SK-N-SH (cell line): Measurements from ENCODE around the gene GPR137B. TPM values are rescaled to one million over a fixed set of nuclear protein-coding genes. Genes with fewer than 3 reads are reported as not detected.

Experiments used
- CTCF ChIA-PET: fragments of 300-600, 350-600 bp; formaldehyde crosslinking; extraction: SDS; loops from one replicate; lab custom pipeline; 2021; lab: Yijun Ruan, JAX
- POLR2A ChIA-PET: fragments of 350-600 bp; sonication (Branson Sonifier 250); formaldehyde crosslinking; extraction: SDS; loops from one replicate; lab custom pipeline; 2020; ENCODE audit warnings: antibody characterized with exemption, inconsistent platforms; lab: Yijun Ruan, JAX
- DNase-seq: peaks from one replicate; pipeline ENCODE4 v3.0.0; 2012
- H2AFZ ChIP-seq: fragments of 200-600 bp; sonication (generic); 2 replicates; pipeline ENCODE4 v1.8.1; 2016; ENCODE audit warnings: antibody characterized with exemption, mild to moderate bottlenecking, low read depth
- H3F3A ChIP-seq: fragments of 200-600 bp; sonication (generic); replicated peaks from 2 replicates; pipeline ENCODE3; 2016; ENCODE audit warnings: antibody characterized with exemption, mild to moderate bottlenecking; ENCODE audit not compliant: insufficient read depth
- H3K27ac ChIP-seq, 2 experiments: fragments of 200-500 bp in 1 of 2; fragments of 200-600 bp in 1 of 2; sonication (Bioruptor generic) in 1 of 2; sonication (generic), shearing (Covaris generic) in 1 of 2; 2 replicates each; pipeline versions ENCODE4 v1.5.1 to v1.6.1; 2014 to 2016; ENCODE audit warnings: low read depth in 2 of 2, inconsistent platforms in 1 of 2, low read length in 1 of 2, mild to moderate bottlenecking in 1 of 2, mixed read lengths in 1 of 2
- H3K27me3 ChIP-seq: fragments of 200-600 bp; sonication (generic), shearing (Covaris generic); 2 replicates; pipeline ENCODE4 v1.6.1; 2016; ENCODE audit warnings: mixed run types; ENCODE audit not compliant: insufficient read depth
- H3K36me3 ChIP-seq, 2 experiments: fragments of 200-500 bp in 1 of 2; fragments of 200-600 bp in 1 of 2; sonication (Bioruptor generic) in 1 of 2; sonication (generic) in 1 of 2; replicated peaks in 1 of 2; 2 replicates each; pipeline versions ENCODE3 to v1.5.1; 2014 to 2016; ENCODE audit warnings: low read length in 1 of 2, mild to moderate bottlenecking in 1 of 2; ENCODE audit not compliant: insufficient read depth in 2 of 2, control insufficient read depth in 1 of 2
- H3K4me1 ChIP-seq, 2 experiments: fragments of 200-500 bp in 1 of 2; fragments of 200-600 bp in 1 of 2; sonication (Bioruptor generic) in 1 of 2; sonication (generic), shearing (Covaris generic) in 1 of 2; 2 replicates each; pipeline versions ENCODE4 v1.5.1 to v1.6.1; 2014 to 2016; ENCODE audit warnings: low read depth in 1 of 2, low read length in 1 of 2, mixed run types in 1 of 2; ENCODE audit not compliant: insufficient read depth in 2 of 2, control insufficient read depth in 1 of 2
- H3K4me2 ChIP-seq: fragments of 200-600 bp; sonication (generic), shearing (Covaris generic); 2 replicates; pipeline ENCODE4 v1.6.1; 2017; ENCODE audit warnings: mixed run types
- H3K4me3 ChIP-seq, 2 experiments: fragments of 200-500 bp in 1 of 2; fragments of 200-600 bp in 1 of 2; sonication (Bioruptor generic) in 1 of 2; sonication (generic), shearing (Covaris generic) in 1 of 2; 2 replicates each; pipeline versions ENCODE4 v1.5.1 to v1.8.1; 2014 to 2016; ENCODE audit warnings: low read depth in 2 of 2, inconsistent platforms in 1 of 2, low read length in 1 of 2, mild to moderate bottlenecking in 1 of 2, mixed read lengths in 1 of 2, moderate library complexity in 1 of 2
- H3K79me2 ChIP-seq: fragments of 200-600 bp; sonication (generic); 2 replicates; pipeline ENCODE4 v1.8.1; 2017; ENCODE audit warnings: mild to moderate bottlenecking; ENCODE audit not compliant: insufficient read depth
- H3K9ac ChIP-seq: fragments of 200-600 bp; sonication (generic); 2 replicates; pipeline ENCODE4 v1.6.1; 2017; ENCODE audit warnings: mixed run types
- H3K9me2 ChIP-seq: fragments of 200-600 bp; sonication (generic); 2 replicates; pipeline ENCODE4 v1.6.1; 2017; ENCODE audit warnings: mixed run types
- H3K9me3 ChIP-seq: fragments of 200-600 bp; sonication (generic); 2 replicates; pipeline ENCODE4 v1.6.1; 2017; ENCODE audit warnings: mixed run types, mild to moderate bottlenecking, moderate library complexity
- H4K20me1 ChIP-seq: fragments of 200-600 bp; sonication (generic); 2 replicates; pipeline ENCODE4 v1.6.1; 2017; ENCODE audit warnings: mild to moderate bottlenecking, mixed run types; ENCODE audit not compliant: insufficient read depth
- FOSL2 ChIP-seq: IDR thresholded peaks from 2 replicates; pipeline ENCODE4 v1.4.0; 2012; ENCODE audit warnings: low read depth, mild to moderate bottlenecking, moderate library complexity, borderline replicate concordance
- FOXJ3 ChIP-seq: sonication (generic); formaldehyde crosslinking; IDR thresholded peaks from 2 replicates; pipeline ENCODE4 v1.5.1; 2020; ENCODE audit warnings: mild to moderate bottlenecking, missing genetic modification reagents
- FOXM1 ChIP-seq: IDR thresholded peaks from 2 replicates; pipeline ENCODE4 v1.4.0; 2012; ENCODE audit warnings: low read depth, mild to moderate bottlenecking
- GABPA ChIP-seq: IDR thresholded peaks from 2 replicates; pipeline ENCODE4 v1.4.0; 2012; ENCODE audit warnings: low read depth, mild to moderate bottlenecking
- IRF3 ChIP-seq: fragments of 150-350 bp; IDR thresholded peaks from 2 replicates; pipeline ENCODE4 v1.6.1; 2016; ENCODE audit warnings: mild to moderate bottlenecking, low read depth, low read length
- MAX ChIP-seq: IDR thresholded peaks from 2 replicates; pipeline ENCODE4 v1.4.0; 2012; ENCODE audit warnings: low read depth
- MXI1 ChIP-seq: IDR thresholded peaks from 2 replicates; pipeline ENCODE4 v1.6.1; 2012; ENCODE audit warnings: mild to moderate bottlenecking, low read depth, low read length, improper control_type of control experiment
- NRF1 ChIP-seq: IDR thresholded peaks from 2 replicates; pipeline ENCODE4 v1.6.1; 2012; ENCODE audit warnings: low read depth, mild to moderate bottlenecking, low read length
- POLR2AphosphoS5 ChIP-seq: IDR thresholded peaks from 2 replicates; pipeline ENCODE4 v1.6.1; 2012; ENCODE audit warnings: low read depth, low read length
- RAD21 ChIP-seq: IDR thresholded peaks from 2 replicates; pipeline ENCODE4 v1.6.1; 2012; ENCODE audit warnings: mild to moderate bottlenecking, low read length
- RCOR1 ChIP-seq: fragments of 150-350 bp; IDR thresholded peaks from 2 replicates; pipeline ENCODE4 v1.6.1; 2017; ENCODE audit warnings: antibody characterized with exemption, low read length
- REST ChIP-seq: IDR thresholded peaks from 2 replicates; pipeline ENCODE4 v1.6.1; 2012; ENCODE audit warnings: mild to moderate bottlenecking, low read depth, low read length, moderate library complexity
- RFX5 ChIP-seq: IDR thresholded peaks from 2 replicates; pipeline ENCODE4 v1.6.1; 2012; ENCODE audit warnings: mild to moderate bottlenecking, improper control_type of control experiment, low read length
- TCF12 ChIP-seq: IDR thresholded peaks from 2 replicates; pipeline ENCODE4 v1.4.0; 2012
- USF2 ChIP-seq: fragments of 150-350 bp; IDR thresholded peaks from 2 replicates; pipeline ENCODE4 v1.6.1; 2017; ENCODE audit warnings: antibody characterized with exemption, low read length, low read depth, borderline replicate concordance
- WGBS: methylation state at CpG from one replicate; pipeline ENCODE4 v1.1.6; 2017; ENCODE audit warnings: low lambda C conversion rate; 5-methylcytosine and 5-hydroxymethylcytosine counted together
- polyA plus RNA-seq, 3 experiments: library from polyadenylated mRNA; depleted of rRNA; stranded (reverse); fragments of >200 nt; gene quantifications; 2 replicates each; pipeline ENCODE4 v1.2.3, GENCODE V29; 2012

The GPR137B gene
- polyA plus RNA-seq, 1 of the 3 experiments (the other 2 are of a cell fraction) = 7.0 TPM

GRCh38 chr1:236133802-236134201, 8.5 kb upstream of the GPR137B start:
- Histone ChIP-seq H3F3A (no peaks in the 10 kb centered on the region), H3K4me3 (no peak overlapping the region), H4K20me1 (no peaks in the 10 kb centered on the region)
- CTCF ChIA-PET = interaction anchor here (0.7 kb wide), 1 partner anchor 1116 kb away, joined by 3 read pairs; no protein-coding TSS in a partner anchor
- 8% methylated on average over 1 of the region's 1 CpG for WGBS
- POLR2A ChIA-PET = no interaction called here
- no peak for TF ChIP-seq GABPA
- no peak for TF ChIP-seq USF2
- TF ChIP-seq RAD21 = no peak
- no peak for TF ChIP-seq POLR2AphosphoS5
- no peak for TF ChIP-seq RCOR1
- no peak for TF ChIP-seq RFX5
- no peak for TF ChIP-seq IRF3
- no peak for TF ChIP-seq TCF12
- no peak for TF ChIP-seq REST
- TF ChIP-seq MAX = no peak
- TF ChIP-seq FOSL2 = no peak
- no peak for TF ChIP-seq MXI1
- no peak for TF ChIP-seq FOXM1
- no peak for TF ChIP-seq FOXJ3 (CRISPR knock-in tag)
- TF ChIP-seq NRF1 = no peak
- TF ChIP-seq, all 33 proteins: peak for 0
- H2AFZ ChIP-seq = no peak overlapping the region
- H3K9me3 ChIP-seq = no peaks in the 10 kb centered on the region
- no peak overlapping the region for H3K9ac ChIP-seq
- no peaks in the 10 kb centered on the region for H3K79me2 ChIP-seq
- no peaks in the 10 kb centered on the region; the same call in 1 of the 2 replicates for H3K27me3 ChIP-seq
- no peaks in the 10 kb centered on the region for H3K9me2 ChIP-seq
- no peaks in the 10 kb centered on the region for H3K36me3 ChIP-seq
- H3K27ac ChIP-seq = no peak overlapping the region
- H3K4me1 ChIP-seq = peaks cover 0 to 2% of the 10 kb centered on the region in 2 experiments; a peak in 1 of 4 replicates
- no peak overlapping the region for H3K4me2 ChIP-seq
- no peak for DNase-seq
